GM12891 (cell line): ENCODE data around the gene CEBPG.

Source experiments
- POLR2A ChIP-seq: IDR thresholded peaks from 2 replicates; pipeline ENCODE4 v1.6.1; 2011; ENCODE audit warnings: low read depth, low read length, control low read depth
- POLR2AphosphoS5 ChIP-seq: IDR thresholded peaks from 2 replicates; pipeline ENCODE4 v1.6.1; 2011; ENCODE audit warnings: low read depth, low read length, control low read depth

DNA sequence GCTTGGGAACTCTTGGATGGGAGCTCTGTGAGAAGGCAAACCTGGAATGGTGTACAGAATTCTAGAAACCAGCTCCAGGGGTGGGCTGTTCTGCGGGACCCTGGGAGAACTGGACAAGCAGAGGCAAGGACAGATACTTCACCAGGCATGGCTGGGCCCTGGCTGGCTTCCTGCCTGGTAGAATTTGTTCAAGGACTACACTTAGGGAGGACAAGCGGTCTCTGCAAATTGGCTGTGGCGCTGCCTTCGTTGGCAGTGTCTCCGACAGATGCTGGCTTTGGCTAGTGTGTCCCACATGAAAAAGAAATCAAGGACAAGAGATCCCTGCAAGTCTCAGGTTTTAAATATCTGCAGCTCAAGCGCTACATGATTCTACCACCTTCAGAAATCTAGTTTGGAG lies 12.4 kb downstream of the CEBPG start:
- TF ChIP-seq POLR2AphosphoS5: no peak
- no peak for TF ChIP-seq POLR2A
